DOHH2 (cell line): ENCODE measurements around the gene HIBCH.

ENCODE experiments used
- H3F3A ChIP-seq: fragments of 200-600 bp; sonication (generic), shearing (Covaris generic); 2 replicates; pipeline ENCODE4 v1.6.0; 2016; ENCODE audit warnings: antibody characterized with exemption, mild to moderate bottlenecking; ENCODE audit not compliant: control insufficient read depth, insufficient read depth
- H3K27ac ChIP-seq: fragments of 200-600 bp; sonication (generic); 2 replicates; pipeline ENCODE4 v1.5.1; 2014; ENCODE audit warnings: low read depth, mild to moderate bottlenecking, low read length, moderate library complexity
- H3K27me3 ChIP-seq: fragments of 200-600 bp; sonication (generic); 2 replicates; pipeline ENCODE4 v1.6.1; 2014; ENCODE audit warnings: mild to moderate bottlenecking, low read length, mixed read lengths; ENCODE audit not compliant: control insufficient read depth
- H3K36me3 ChIP-seq: fragments of 200-600 bp; sonication (generic); 2 replicates; pipeline ENCODE4 v1.6.1; 2014; ENCODE audit warnings: mild to moderate bottlenecking, low read length, moderate library complexity, mixed read lengths; ENCODE audit not compliant: control insufficient read depth
- H3K4me1 ChIP-seq: fragments of 200-600 bp; sonication (generic); 2 replicates; pipeline ENCODE4 v1.6.1; 2014; ENCODE audit warnings: mild to moderate bottlenecking, low read length, mixed read lengths; ENCODE audit not compliant: control insufficient read depth
- H3K4me2 ChIP-seq: fragments of 200-600 bp; sonication (generic); 2 replicates; pipeline ENCODE4 v1.6.0; 2014; ENCODE audit warnings: mild to moderate bottlenecking, low read length, moderate library complexity
- H3K4me3 ChIP-seq: fragments of 200-600 bp; sonication (generic); 2 replicates; pipeline ENCODE4 v1.5.1; 2014; ENCODE audit warnings: mild to moderate bottlenecking, low read length, mixed read lengths
- H3K79me2 ChIP-seq: fragments of 200-600 bp; sonication (generic); 2 replicates; pipeline ENCODE4 v1.6.1; 2014; ENCODE audit warnings: mild to moderate bottlenecking, low read length, mixed read lengths; ENCODE audit not compliant: control insufficient read depth
- H3K9me2 ChIP-seq: fragments of 200-600 bp; sonication (generic); replicated peaks from 2 replicates; pipeline ENCODE4 v1.6.1; 2014; ENCODE audit warnings: mild to moderate bottlenecking, low read length, mixed read lengths; ENCODE audit not compliant: control insufficient read depth
- H3K9me3 ChIP-seq: fragments of 200-600 bp; sonication (generic); 2 replicates; pipeline ENCODE4 v1.6.1; 2014; ENCODE audit warnings: antibody characterized with exemption, low read length, mixed read lengths; ENCODE audit not compliant: control insufficient read depth, insufficient read depth
- H4K20me1 ChIP-seq: fragments of 200-600 bp; sonication (generic); 2 replicates; pipeline ENCODE4 v1.6.0; 2014; ENCODE audit warnings: low read depth, mild to moderate bottlenecking, antibody characterized with exemption, low read length, moderate library complexity; ENCODE audit not compliant: control insufficient read depth, insufficient read depth
- CTCF ChIP-seq: fragments of 200-600 bp; sonication (generic); IDR thresholded peaks from one replicate; pipeline ENCODE4 v1.5.1; 2014; ENCODE audit warnings: antibody characterized with exemption, mild to moderate bottlenecking, low read depth, low read length; ENCODE audit not compliant: poor library complexity, severe bottlenecking
- EZH2phosphoT487 ChIP-seq: fragments of 200-600 bp; sonication (generic); IDR thresholded peaks from 2 replicates; pipeline ENCODE4 v1.6.1; 2017; ENCODE audit warnings: borderline replicate concordance, mild to moderate bottlenecking, antibody characterized with exemption, low read length, moderate library complexity, mixed read lengths

Gene HIBCH

DNA sequence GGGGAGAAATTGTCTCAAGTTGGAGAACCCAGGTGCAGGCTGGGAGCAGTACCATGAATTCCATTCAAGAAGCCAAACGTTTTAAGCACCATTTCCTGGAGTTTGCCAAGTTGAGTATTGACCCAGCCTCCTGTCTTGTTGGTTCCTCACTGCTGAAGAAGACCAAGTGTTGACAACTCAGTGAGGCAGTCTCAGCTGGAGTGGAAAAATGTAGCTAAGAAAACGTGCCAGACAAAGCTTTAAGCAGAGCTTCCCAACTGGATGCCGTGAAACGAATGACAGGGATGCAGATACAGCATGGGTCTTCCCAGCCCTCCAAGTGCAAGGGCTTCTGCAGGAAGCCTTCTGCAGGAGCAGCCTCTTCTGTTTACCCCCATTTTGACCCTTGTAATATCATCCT, 23.0 kb upstream of the HIBCH start:
- Histone ChIP-seq H3K27ac (no peak overlapping the region), H3K4me2 (no peak overlapping the region; the same call in 1 of the 2 replicates), H3F3A (peaks cover 4% of the 10 kb centered on the region), H3K36me3 (no peaks in the 10 kb centered on the region), H3K27me3 (no peaks in the 10 kb centered on the region), H3K4me3 (no peak overlapping the region), H3K79me2 (no peaks in the 10 kb centered on the region), H3K4me1 (peaks cover 29% of the 10 kb centered on the region), H3K9me2 (no peaks in the 10 kb centered on the region), H4K20me1 (no peaks in the 10 kb centered on the region), H3K9me3 (no peaks in the 10 kb centered on the region)
- TF ChIP-seq CTCF = no peak
- no peak for TF ChIP-seq EZH2phosphoT487

- TF ChIP-seq EZH2phosphoT487 (no peak), CTCF (no peak)
- Histone ChIP-seq H4K20me1 (no peaks in the 10 kb centered on the region), H3K4me3 (no peak overlapping the region), H3K4me2 (no peak overlapping the region), H3K27me3 (no peaks in the 10 kb centered on the region), H3K4me1 (peaks cover 29% of the 10 kb centered on the region), H3K36me3 (no peaks in the 10 kb centered on the region), H3K9me2 (no peaks in the 10 kb centered on the region), H3F3A (peaks cover 4% of the 10 kb centered on the region), H3K79me2 (no peaks in the 10 kb centered on the region), H3K9me3 (no peaks in the 10 kb centered on the region), H3K27ac (no peak overlapping the region)
These were observed 20.7 kb upstream of the HIBCH start for GRCh38 chr2:190340369-190340768.

- Histone ChIP-seq H3K4me1 (peaks cover 24% of the 10 kb centered on the region), H3K9me3 (no peaks in the 10 kb centered on the region), H3K9me2 (no peaks in the 10 kb centered on the region), H3K4me2 (no peak overlapping the region), H3K4me3 (no peak overlapping the region), H4K20me1 (no peaks in the 10 kb centered on the region), H3F3A (peaks cover 4% of the 10 kb centered on the region), H3K27ac (no peak overlapping the region), H3K27me3 (no peaks in the 10 kb centered on the region), H3K36me3 (no peaks in the 10 kb centered on the region), H3K79me2 (no peaks in the 10 kb centered on the region)
- TF ChIP-seq CTCF = no peak
- no peak for TF ChIP-seq EZH2phosphoT487
These were observed 19.8 kb upstream of the HIBCH start for GRCh38 chr2:190339394-190339793.

- Histone ChIP-seq H3K9me3 (no peaks in the 10 kb centered on the region), H3K27me3 (no peaks in the 10 kb centered on the region), H3K9me2 (no peaks in the 10 kb centered on the region), H4K20me1 (no peaks in the 10 kb centered on the region), H3K27ac (no peak overlapping the region), H3F3A (peaks cover 4% of the 10 kb centered on the region), H3K4me1 (peaks cover 14% of the 10 kb centered on the region), H3K79me2 (no peaks in the 10 kb centered on the region), H3K4me2 (no peak overlapping the region), H3K36me3 (no peaks in the 10 kb centered on the region), H3K4me3 (no peak overlapping the region)
- TF ChIP-seq EZH2phosphoT487 (no peak), CTCF (no peak)
These were observed 18.8 kb upstream of the HIBCH start for GRCh38 chr2:190338453-190338852.
